ENCODE results near the gene ZNRF1. TPM values are rescaled to one million over a fixed set of nuclear protein-coding genes. Genes with fewer than 3 reads are reported as not detected.

The ZNRF1 gene
- polyA plus RNA-seq, 4 donors, result 34.8 to 37.0 (median 35.3) TPM

GRCh38 chr16:75130150-75130771 lies 131.4 kb downstream of the ZNRF1 start:
- DNase-seq (ENCODE audit: low read depth in 4 of 4, low spot score in 3 of 4), result no peak

- no peak for DNase-seq (ENCODE audit: low read depth in 4 of 4, low spot score in 3 of 4)
Measured at GRCh38 chr16:75131081-75131480, 132.3 kb downstream of the ZNRF1 start.

- no peak for DNase-seq (ENCODE audit: low read depth in 4 of 4, low spot score in 3 of 4)
Measured at GRCh38 chr16:75138233-75138632, 139.4 kb downstream of the ZNRF1 start.

- no peak for DNase-seq (ENCODE audit: low read depth in 4 of 4, low spot score in 3 of 4)
Measured at GRCh38 chr16:75138636-75139035, 139.8 kb downstream of the ZNRF1 start.

- no peak for DNase-seq (ENCODE audit: low read depth in 4 of 4, low spot score in 3 of 4)
Measured at GRCh38 chr16:75139498-75139897, 140.7 kb downstream of the ZNRF1 start.

- no peak for DNase-seq (ENCODE audit: low read depth in 4 of 4, low spot score in 3 of 4)
Measured at GRCh38 chr16:75143941-75144340, 145.1 kb downstream of the ZNRF1 start.

GRCh38 chr16:75147968-75148310 lies 149.1 kb downstream of the ZNRF1 start:
- no peak for DNase-seq (ENCODE audit: low read depth in 4 of 4, low spot score in 3 of 4)

GRCh38 chr16:75148311-75149195 lies 149.7 kb downstream of the ZNRF1 start, which contains the start of gene ZFP1:
Gene ZFP1, plus strand, starts transcription at chr16:75148524. Its CDS starts 4,428 bp downstream, at chr16:75152952.
- DNase-seq (ENCODE audit: low read depth in 4 of 4, low spot score in 3 of 4), result peak; percentile 84 to 91 (median 86)

GRCh38 chr16:75151798-75152197 lies 153.0 kb downstream of the ZNRF1 start:
- DNase-seq (ENCODE audit: low read depth in 4 of 4, low spot score in 3 of 4), result no peak

- DNase-seq (ENCODE audit: low read depth in 4 of 4, low spot score in 3 of 4), result no peak
Measured at GRCh38 chr16:75152635-75153034, 153.8 kb downstream of the ZNRF1 start.

- no peak for DNase-seq (ENCODE audit: low read depth in 4 of 4, low spot score in 3 of 4)
Measured at GRCh38 chr16:75160386-75160785, 161.6 kb downstream of the ZNRF1 start.

Other genes starting within 250 kb of the ZNRF1 start
- gene FA2H, start 224.2 kb upstream of the ZNRF1 start, polyA plus RNA-seq (ENCODE audit: insufficient read length in 4 of 4), result 1 to 10 TPM; 2.7 to 4.0 (median 3.5) TPM
- gene WDR59, start 13.9 kb upstream of the ZNRF1 start, polyA plus RNA-seq (ENCODE audit: insufficient read length in 4 of 4), result 100 to 1,000 TPM in 1 of 4 donors, 10 to 100 TPM in 3; 72.5 to 101 (median 83.6) TPM
- gene LDHD, start 117.8 kb downstream of the ZNRF1 start, polyA plus RNA-seq (ENCODE audit: insufficient read length in 4 of 4), result 1 to 10 TPM; 5.7 to 8.5 (median 6.2) TPM
- 10 to 100 TPM; 23.9 to 30.1 (median 28.2) TPM for gene ZFP1, start 149.5 kb downstream of the ZNRF1 start, polyA plus RNA-seq (ENCODE audit: insufficient read length in 4 of 4)
- gene CTRB2, start 208.1 kb downstream of the ZNRF1 start, polyA plus RNA-seq (ENCODE audit: insufficient read length in 4 of 4), result under 1 TPM in 3 of 4 donors, not detected in 1; 0.09 to 0.30 (median 0.13) TPM
- under 1 TPM in 1 of 4 donors, not detected in 3; 0.04 TPM for gene CTRB1, start 220.0 kb downstream of the ZNRF1 start, polyA plus RNA-seq (ENCODE audit: insufficient read length in 4 of 4)

All from right renal pelvis (tissue), 4 donors.